H1 (cell line): ENCODE measurements around the gene SPECC1. TPM values are rescaled to one million over a fixed set of nuclear protein-coding genes. Genes with fewer than 3 reads are reported as not detected.

Source experiments
- CTCF ChIA-PET: fragments of 300-600 bp; sonication (Branson Sonifier 250); formaldehyde crosslinking; loops from one replicate; lab custom pipeline; 2021; ENCODE audit not compliant: partially characterized antibody; lab: Charles Lee
- POLR2A ChIA-PET: fragments of 300-600 bp; sonication (Branson Sonifier 250); formaldehyde crosslinking; loops from one replicate; lab custom pipeline; 2021; ENCODE audit warnings: inconsistent platforms; ENCODE audit not compliant: partially characterized antibody; lab: Charles Lee
- DNase-seq, 2 experiments: peaks; one replicate each; pipeline versions ENCODE4 v3.0.0 to v3.0.0-alpha.2; 2010 to 2022; ENCODE audit warnings: low spot score in 2 of 2, low read depth in 1 of 2, mixed read lengths in 1 of 2
- FAIRE-seq: peaks from 2 replicates; lab custom pipeline; 2011; peaks lifted over from hg19 to GRCh38; lab: Jason Lieb, UNC
- H2AFZ ChIP-seq: 2 replicates; pipeline ENCODE4 v1.8.1; 2012; ENCODE audit warnings: low read length, inconsistent platforms
- H2AK5ac ChIP-seq: 2 replicates; pipeline ENCODE4 v1.6.1; 2013; ENCODE audit warnings: low read depth, low read length
- H2BK120ac ChIP-seq: replicated peaks from 2 replicates; pipeline ENCODE3; 2013; ENCODE audit warnings: low read depth, low read length, inconsistent platforms
- H2BK12ac ChIP-seq: 2 replicates; pipeline ENCODE4 v1.6.1; 2013; ENCODE audit warnings: low read depth, low read length
- H2BK15ac ChIP-seq: 2 replicates; pipeline ENCODE4 v1.6.1; 2013; ENCODE audit warnings: low read length
- H2BK20ac ChIP-seq: 2 replicates; pipeline ENCODE4 v1.6.1; 2013; ENCODE audit warnings: low read length
- H2BK5ac ChIP-seq: 2 replicates; pipeline ENCODE4 v1.6.1; 2013; ENCODE audit warnings: low read depth, low read length
- H3K14ac ChIP-seq: 2 replicates; pipeline ENCODE4 v1.6.1; 2013; ENCODE audit warnings: inconsistent platforms; ENCODE audit not compliant: insufficient read length
- H3K18ac ChIP-seq: 2 replicates; pipeline ENCODE4 v1.6.1; 2013; ENCODE audit warnings: low read length; ENCODE audit errors: extremely low read depth
- H3K23ac ChIP-seq: 2 replicates; pipeline ENCODE4 v1.6.1; 2013; ENCODE audit warnings: inconsistent platforms; ENCODE audit not compliant: insufficient read length
- H3K23me2 ChIP-seq: 2 replicates; pipeline ENCODE4 v1.6.1; 2013; ENCODE audit warnings: low read depth, low read length
- H3K27ac ChIP-seq: 2 replicates; pipeline ENCODE4 v1.6.1; 2011; ENCODE audit warnings: low read depth, low read length, inconsistent platforms
- H3K27me3 ChIP-seq, 4 experiments: replicated peaks in 1 of 4; 1 replicate in 1 of 4; 2 replicates in 3 of 4; pipeline versions ENCODE4 v1.6.1 to v1.8.1; 2011 to 2013; ENCODE audit warnings: low read length in 3 of 4, mild to moderate bottlenecking in 3 of 4, inconsistent platforms in 2 of 4, mixed read lengths in 2 of 4, moderate library complexity in 1 of 4; ENCODE audit not compliant: control insufficient read depth in 3 of 4, insufficient read depth in 3 of 4; ENCODE audit errors: extremely low read depth in 1 of 4
- H3K36me3 ChIP-seq, 4 experiments: 2 replicates each; pipeline versions ENCODE4 v1.6.1 to v1.8.1; 2011 to 2013; ENCODE audit warnings: mild to moderate bottlenecking in 4 of 4, low read length in 3 of 4, moderate library complexity in 2 of 4, control low read depth in 1 of 4, inconsistent platforms in 1 of 4; ENCODE audit not compliant: insufficient read depth in 4 of 4, control insufficient read depth in 2 of 4
- H3K4ac ChIP-seq: replicated peaks from 2 replicates; pipeline ENCODE3; 2013; ENCODE audit warnings: low read length, low read depth, mixed read lengths, inconsistent platforms; ENCODE audit not compliant: insufficient read length
- H3K4me1 ChIP-seq, 4 experiments: replicated peaks in 1 of 4; 1 replicate in 1 of 4; 2 replicates in 3 of 4; pipeline versions ENCODE4 v1.6.1 to v1.8.1; 2011 to 2013; ENCODE audit warnings: low read length in 3 of 4, inconsistent platforms in 2 of 4, mixed read lengths in 1 of 4; ENCODE audit not compliant: insufficient read depth in 4 of 4, control insufficient read depth in 3 of 4
- H3K4me2 ChIP-seq, 2 experiments: 2 replicates each; pipeline versions ENCODE4 v1.6.1 to v1.8.1; 2011 to 2013; ENCODE audit warnings: low read depth in 2 of 2, low read length in 2 of 2, control low read depth in 1 of 2, inconsistent platforms in 1 of 2, mild to moderate bottlenecking in 1 of 2; ENCODE audit not compliant: insufficient read depth in 1 of 2
- H3K4me3 ChIP-seq, 4 experiments: fragments of 200-600, 300-600 bp in 1 of 4; sonication (generic), shearing (Covaris generic), sonication (Bioruptor Twin) in 1 of 4; 2 replicates each; pipeline versions ENCODE4 v1.5.1 to v1.8.1; 2011 to 2016; ENCODE audit warnings: low read length in 4 of 4, low read depth in 3 of 4, control low read depth in 2 of 4, inconsistent platforms in 2 of 4, mild to moderate bottlenecking in 2 of 4, mixed read lengths in 1 of 4, moderate library complexity in 1 of 4; ENCODE audit not compliant: insufficient read depth in 2 of 4; ENCODE audit errors: extremely low read depth in 1 of 4
- H3K56ac ChIP-seq: replicated peaks from 2 replicates; pipeline ENCODE3; 2013; ENCODE audit warnings: low read depth, mild to moderate bottlenecking, mixed read lengths, low read length, inconsistent platforms; ENCODE audit not compliant: insufficient read length
- H3K79me1 ChIP-seq: 2 replicates; pipeline ENCODE4 v1.6.1; 2013; ENCODE audit warnings: low read depth, low read length, control low read depth
- H3K79me2 ChIP-seq, 2 experiments: 2 replicates each; pipeline versions ENCODE4 v1.6.1 to v1.8.1; 2012 to 2013; ENCODE audit warnings: low read length in 2 of 2, mild to moderate bottlenecking in 2 of 2, inconsistent platforms in 1 of 2; ENCODE audit not compliant: insufficient read depth in 2 of 2, control insufficient read depth in 1 of 2
- H3K9ac ChIP-seq, 4 experiments: replicated peaks in 1 of 4; 1 replicate in 1 of 4; 2 replicates in 3 of 4; pipeline versions ENCODE4 v1.6.1 to v1.8.1; 2011 to 2013; ENCODE audit warnings: low read depth in 3 of 4, low read length in 3 of 4, control low read depth in 2 of 4, mild to moderate bottlenecking in 2 of 4, moderate library complexity in 2 of 4, inconsistent platforms in 1 of 4; ENCODE audit errors: extremely low read depth in 1 of 4
- H3K9me3 ChIP-seq, 2 experiments: 2 replicates each; pipeline versions ENCODE4 v1.6.1 to v1.8.1; 2012 to 2013; ENCODE audit warnings: mild to moderate bottlenecking in 2 of 2, moderate library complexity in 2 of 2, control low read depth in 1 of 2, inconsistent platforms in 1 of 2, low read depth in 1 of 2, low read length in 1 of 2, mixed read lengths in 1 of 2; ENCODE audit not compliant: insufficient read depth in 2 of 2
- H4K20me1 ChIP-seq, 2 experiments: replicated peaks in 1 of 2; 2 replicates each; pipeline versions ENCODE3 to v1.8.1; 2011 to 2013; ENCODE audit warnings: inconsistent platforms in 2 of 2, low read length in 2 of 2, mild to moderate bottlenecking in 1 of 2; ENCODE audit not compliant: insufficient read depth in 2 of 2, control insufficient read depth in 1 of 2
- H4K5ac ChIP-seq: 2 replicates; pipeline ENCODE4 v1.6.1; 2013; ENCODE audit warnings: low read length, low read depth, mixed read lengths, inconsistent platforms; ENCODE audit not compliant: insufficient read length
- H4K8ac ChIP-seq: 2 replicates; pipeline ENCODE4 v1.8.0; 2013; ENCODE audit warnings: mild to moderate bottlenecking, moderate library complexity, low read length, inconsistent platforms; ENCODE audit not compliant: insufficient read depth; ENCODE audit errors: extremely low read depth
- H4K91ac ChIP-seq: replicated peaks from 2 replicates; pipeline ENCODE3; 2013; ENCODE audit warnings: low read length, mixed read lengths, inconsistent platforms; ENCODE audit not compliant: insufficient read length
- POU5F1 ChIP-seq: IDR thresholded peaks from 2 replicates; pipeline ENCODE4 v1.6.1; 2011; ENCODE audit warnings: low read depth, mild to moderate bottlenecking, low read length, moderate library complexity
- RFX5 ChIP-seq: IDR thresholded peaks from 2 replicates; pipeline ENCODE4 v1.6.1; 2011; ENCODE audit warnings: low read depth, low read length, improper control_type of control experiment, borderline replicate concordance
- SRF ChIP-seq: IDR thresholded peaks from 2 replicates; pipeline ENCODE4 v1.6.1; 2011; ENCODE audit warnings: mild to moderate bottlenecking, low read depth, low read length, moderate library complexity
- WGBS, 2 experiments: shearing (Covaris generic) in 1 of 2; methylation state at CpG; one replicate each; pipeline versions ENCODE4 v1.1.6 to v1.1.7; 2013 to 2015; ENCODE audit warnings: low lambda C conversion rate in 2 of 2, mixed read lengths in 2 of 2, inconsistent platforms in 1 of 2, low coverage in 1 of 2, missing lambda C conversion rate in 1 of 2; ENCODE audit not compliant: insufficient replicate concordance in 2 of 2, insufficient coverage in 1 of 2, insufficient read length in 1 of 2; ENCODE audit errors: extremely low coverage in 1 of 2, missing lambda C conversion rate in 1 of 2; 5-methylcytosine and 5-hydroxymethylcytosine counted together
- polyA plus RNA-seq, 7 experiments: library from polyadenylated mRNA; depleted of rRNA in 3 of 7; stranded (reverse) in 5 of 7; unstranded in 2 of 7; fragments of >200 nt in 5 of 7; fragments of 200-250 nt in 2 of 7; gene quantifications; 1 replicate in 5 of 7; 2 replicates in 1 of 7; 4 replicates in 1 of 7; pipeline versions ENCODE4 v1.2.1 to v1.2.3, GENCODE V29; 2011 to 2013; ENCODE audit warnings: missing spikeins in 2 of 7, mixed read lengths in 2 of 7
- total RNA-seq: library from RNA; stranded (reverse); fragmentation: NEBNext Ultra II Directional; extraction: Animal tissue kit (Norgen Biotek cat#: 25700); gene quantifications from 2 replicates; pipeline ENCODE4 v1.2.1, GENCODE V29; 2021
- TF ChIP-seq, protein P1 (sequence below): IDR thresholded peaks from 2 replicates; pipeline ENCODE4 v1.6.1; 2011; ENCODE audit warnings: low read length, improper control_type of control experiment

Gene SPECC1
- total and polyA plus RNA-seq, 2 of the 8 experiments (the other 6 are each of a cell fraction or from before 2014, with no cell fraction given) = 35.8 to 87.9 TPM

DNA sequence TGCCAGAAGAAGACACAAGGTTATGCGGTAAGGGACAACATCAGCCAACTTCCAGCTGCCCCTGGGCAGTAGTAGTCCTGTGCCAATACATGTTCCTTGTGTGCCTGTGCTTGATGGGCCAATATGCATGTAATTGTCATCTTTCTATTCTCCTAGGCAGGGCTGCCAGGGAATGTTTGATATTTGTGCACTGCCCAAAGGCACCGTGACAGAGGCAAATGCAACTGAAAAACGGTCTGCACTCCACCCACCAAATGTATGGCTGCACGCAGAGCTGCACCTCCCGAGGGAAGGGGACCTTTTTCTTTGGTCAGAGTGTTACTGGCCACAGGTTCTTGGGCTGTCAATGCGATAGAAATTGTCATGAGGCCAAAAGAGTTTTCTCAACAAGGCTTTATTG is 251.1 kb downstream of the SPECC1 start:
- no peak overlapping the region for H4K8ac ChIP-seq
- H3K79me2 ChIP-seq = peaks cover 0 to 2% of the 10 kb centered on the region in 2 experiments; a peak in 1 of 4 replicates
- peaks cover 0 to 1% of the 10 kb centered on the region in 2 experiments for H4K20me1 ChIP-seq
- no peak overlapping the region for H2AK5ac ChIP-seq
- H3K9me3 ChIP-seq = no peaks in the 10 kb centered on the region
- no peaks in the 10 kb centered on the region for H3K23me2 ChIP-seq
- H3K36me3 ChIP-seq = peaks cover 9 to 30% (median 23%) of the 10 kb centered on the region in 4 experiments
- H2BK120ac ChIP-seq = no peak overlapping the region
- H3K4me2 ChIP-seq = no peak overlapping the region
- no peak overlapping the region for H2BK15ac ChIP-seq
- CTCF ChIA-PET = interaction anchor here (1.0 to 1.4 kb wide), 2 partner anchors 26 to 60 kb away, joined by 3 to 4 read pairs; no protein-coding TSS in a partner anchor
- H2BK12ac ChIP-seq = no peak overlapping the region
- DNase-seq = no peak
- no peak overlapping the region for H2BK20ac ChIP-seq
- H3K4me3 ChIP-seq = no peak overlapping the region
- WGBS, 2 experiments = 83% methylated on average over 6 of the region's 6 CpGs; no CpG with 5 or more reads in 1 of the 2 experiments
- H3K56ac ChIP-seq = no peak overlapping the region
- H3K18ac ChIP-seq = no peak overlapping the region
- H3K4me1 ChIP-seq = peaks cover 2 to 9% (median 4%) of the 10 kb centered on the region in 4 experiments; a peak in 5 of 7 replicates
- no peaks in the 10 kb centered on the region; the same call in 1 of the 2 replicates for H3K79me1 ChIP-seq
- H2AFZ ChIP-seq = no peak overlapping the region
- no peak for TF ChIP-seq SRF
- TF ChIP-seq RFX5 = no peak
- TF ChIP-seq, protein P1, sequence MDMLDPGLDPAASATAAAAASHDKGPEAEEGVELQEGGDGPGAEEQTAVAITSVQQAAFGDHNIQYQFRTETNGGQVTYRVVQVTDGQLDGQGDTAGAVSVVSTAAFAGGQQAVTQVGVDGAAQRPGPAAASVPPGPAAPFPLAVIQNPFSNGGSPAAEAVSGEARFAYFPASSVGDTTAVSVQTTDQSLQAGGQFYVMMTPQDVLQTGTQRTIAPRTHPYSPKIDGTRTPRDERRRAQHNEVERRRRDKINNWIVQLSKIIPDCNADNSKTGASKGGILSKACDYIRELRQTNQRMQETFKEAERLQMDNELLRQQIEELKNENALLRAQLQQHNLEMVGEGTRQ = no peak
- TF ChIP-seq POU5F1 = no peak
- TF ChIP-seq, all 59 proteins: peak for 0
- Histone ChIP-seq H3K9ac (no peak overlapping the region), H3K23ac (no peak overlapping the region), H2BK5ac (no peak overlapping the region), H3K4ac (no peak overlapping the region), H3K14ac (no peak overlapping the region), H3K27ac (no peak overlapping the region), H3K27me3 (no peaks in the 10 kb centered on the region), H4K5ac (no peak overlapping the region), H4K91ac (no peak overlapping the region)
- FAIRE-seq = no peak
- POLR2A ChIA-PET = no interaction called here
